GM23338 (cell line): ENCODE data around the gene TRAPPC14. TPM values are rescaled to one million over a fixed set of nuclear protein-coding genes. Genes with fewer than 3 reads are reported as not detected.
"Not testable (repeated sequence)": the region's sequence is repeated elsewhere in the genome, so short reads cannot be mapped to it uniquely, and the experiment has no call there.

Experiments
- ATAC-seq: fragments of 200-7000 bp; cut with Tn5 transposase; 3 replicates; pipeline ENCODE4 v1.9.1; 2020
- DNase-seq: peaks from one replicate; pipeline ENCODE4 v3.0.0-alpha.2; 2015; ENCODE audit warnings: low spot score
- H2AFZ ChIP-seq: fragments of 200-600 bp; sonication (generic); 2 replicates; pipeline ENCODE4 v1.8.0; 2016; ENCODE audit warnings: antibody characterized with exemption, mild to moderate bottlenecking, moderate library complexity
- H3F3A ChIP-seq: fragments of 200-600 bp; sonication (generic); replicated peaks from 2 replicates; pipeline ENCODE4 v1.8.0; 2017; ENCODE audit warnings: antibody characterized with exemption, mixed run types, low read depth
- H3K27ac ChIP-seq: fragments of 200-600 bp; sonication (generic); 2 replicates; pipeline ENCODE4 v1.6.1; 2016; ENCODE audit warnings: low read depth
- H3K27me3 ChIP-seq: fragments of 200-600 bp; sonication (generic); 2 replicates; pipeline ENCODE4 v1.8.0; 2016; ENCODE audit warnings: mild to moderate bottlenecking, mixed run types, moderate library complexity; ENCODE audit not compliant: insufficient read depth
- H3K36me3 ChIP-seq: fragments of 200-600 bp; sonication (generic); 2 replicates; pipeline ENCODE4 v1.8.0; 2016; ENCODE audit warnings: mild to moderate bottlenecking; ENCODE audit not compliant: insufficient read depth
- H3K4me1 ChIP-seq: fragments of 200-600 bp; sonication (generic); 2 replicates; pipeline ENCODE4 v1.8.0; 2016; ENCODE audit warnings: mild to moderate bottlenecking, moderate library complexity; ENCODE audit not compliant: insufficient read depth
- H3K4me2 ChIP-seq: fragments of 200-600 bp; sonication (generic); 2 replicates; pipeline ENCODE4 v1.7.1; 2017; ENCODE audit warnings: mixed run types
- H3K4me3 ChIP-seq: fragments of 200-600 bp; sonication (generic); 2 replicates; pipeline ENCODE4 v1.6.1; 2016; ENCODE audit warnings: mixed run types
- H3K79me2 ChIP-seq: fragments of 200-600 bp; sonication (generic); replicated peaks from 2 replicates; pipeline ENCODE4 v1.8.0; 2017; ENCODE audit warnings: mild to moderate bottlenecking; ENCODE audit not compliant: insufficient read depth
- H3K9me2 ChIP-seq: fragments of 200-600 bp; sonication (generic); 2 replicates; pipeline ENCODE4 v1.8.0; 2017; ENCODE audit not compliant: insufficient read depth
- H4K20me1 ChIP-seq: fragments of 200-600 bp; sonication (generic); replicated peaks from 2 replicates; pipeline ENCODE4 v1.8.0; 2017; ENCODE audit warnings: mild to moderate bottlenecking; ENCODE audit not compliant: insufficient read depth
- H3K27ac Mint-ChIP-seq: 2 replicates; pipeline ENCODE4 v1.8.0; 2020; ENCODE audit warnings: inconsistent platforms, mild to moderate bottlenecking, moderate library complexity, mixed read lengths
- H3K27me3 Mint-ChIP-seq: 3 replicates; pipeline ENCODE4 v1.8.0; 2022; ENCODE audit warnings: low read depth, mild to moderate bottlenecking, moderate library complexity, mixed read lengths, inconsistent platforms; ENCODE audit not compliant: insufficient read depth, poor library complexity
- H3K36me3 Mint-ChIP-seq: 3 replicates; pipeline ENCODE4 v1.8.0; 2021; ENCODE audit warnings: low read depth, mild to moderate bottlenecking, inconsistent platforms, moderate library complexity, mixed read lengths
- H3K4me1 Mint-ChIP-seq: 3 replicates; pipeline ENCODE4 v1.8.0; 2020; ENCODE audit warnings: mild to moderate bottlenecking, inconsistent platforms, mixed read lengths
- H3K4me3 Mint-ChIP-seq: 3 replicates; pipeline ENCODE4 v1.8.0; 2021; ENCODE audit warnings: moderate library complexity, mild to moderate bottlenecking, inconsistent platforms, mixed read lengths
- H3K9me3 Mint-ChIP-seq: 3 replicates; pipeline ENCODE4 v1.8.0; 2020; ENCODE audit warnings: moderate library complexity, mild to moderate bottlenecking, inconsistent platforms, mixed read lengths
- CREB1 ChIP-seq: fragments of 250-450 bp; sonication (Bioruptor Pico); IDR thresholded peaks from 2 replicates; pipeline ENCODE4 v1.5.0; 2020; ENCODE audit warnings: low read depth, mild to moderate bottlenecking, moderate library complexity
- CTCF ChIP-seq, 2 experiments: fragments of 200-600 bp in 1 of 2; sonication (generic) in 1 of 2; conservative IDR thresholded peaks; 2 replicates each; pipeline versions ENCODE4 v1.5.1 to v1.6.1; 2016 to 2017; ENCODE audit warnings: antibody characterized with exemption in 2 of 2, low read depth in 2 of 2, mild to moderate bottlenecking in 2 of 2, moderate library complexity in 1 of 2
- EZH2 ChIP-seq: fragments of 200-600 bp; sonication (generic); IDR thresholded peaks from one replicate; pipeline ENCODE4 v1.8.0; 2017; ENCODE audit warnings: antibody characterized with exemption, mild to moderate bottlenecking, low read depth; ENCODE audit not compliant: unreplicated experiment
- JUNB ChIP-seq: IDR thresholded peaks from one replicate; pipeline ENCODE4 v1.6.1; 2016; ENCODE audit warnings: antibody characterized with exemption; ENCODE audit not compliant: unreplicated experiment
- NANOG ChIP-seq: IDR thresholded peaks from 2 replicates; pipeline ENCODE4 v1.6.1; 2016; ENCODE audit warnings: antibody characterized with exemption, borderline replicate concordance
- POLR2AphosphoS5 ChIP-seq: IDR thresholded peaks from 2 replicates; pipeline ENCODE4 v1.6.1; 2016; ENCODE audit warnings: antibody characterized with exemption, low read depth
- REST ChIP-seq: IDR thresholded peaks from one replicate; pipeline ENCODE4 v1.6.1; 2018; ENCODE audit warnings: antibody characterized with exemption; ENCODE audit not compliant: unreplicated experiment
- STAT1 ChIP-seq: IDR thresholded peaks from one replicate; pipeline ENCODE4 v1.6.1; 2016; ENCODE audit warnings: antibody characterized with exemption; ENCODE audit not compliant: unreplicated experiment
- ZNF114 ChIP-seq: fragments of 250-450 bp; sonication (Bioruptor Pico); IDR thresholded peaks from 2 replicates; pipeline ENCODE4 v1.5.0; 2020; ENCODE audit warnings: mild to moderate bottlenecking, moderate library complexity
- ZNF331 ChIP-seq: fragments of 250-450 bp; sonication (Bioruptor Pico); IDR thresholded peaks from 2 replicates; pipeline ENCODE4 v1.5.0; 2020; ENCODE audit warnings: low read depth, mild to moderate bottlenecking, moderate library complexity
- ZNF462 ChIP-seq: fragments of 250-450 bp; sonication (Bioruptor Pico); IDR thresholded peaks from 2 replicates; pipeline ENCODE4 v1.5.0; 2020; ENCODE audit warnings: mild to moderate bottlenecking, moderate library complexity
- polyA plus RNA-seq: library from polyadenylated mRNA; unstranded; fragments of >200 nt; fragmentation: Nextera tagmentation; extraction: Ambion mirVana; gene quantifications from 2 replicates; pipeline ENCODE4 v1.2.1, GENCODE V29; 2016
- total RNA-seq: library from RNA; depleted of rRNA; stranded (reverse); fragments of >200 nt; shearing (Covaris generic); gene quantifications from 2 replicates; pipeline ENCODE4 v1.2.3, GENCODE V29; 2014

TRAPPC14 gene
- total and polyA plus RNA-seq, 2 experiments from 2014 or later, result 9.3 to 15.7 TPM

GRCh38 chr7:100192969-100193368, 34.4 kb upstream of the TRAPPC14 start:
- Histone ChIP-seq H2AFZ (no peak overlapping the region), H3K9me2 (no peaks in the 10 kb centered on the region), H3K27ac (no peak overlapping the region), H3K36me3 (no peaks in the 10 kb centered on the region), H3K4me2 (no peak overlapping the region), H3K27me3 (no peaks in the 10 kb centered on the region), H3K4me1 (no peaks in the 10 kb centered on the region), H3K79me2 (no peaks in the 10 kb centered on the region), H3K4me3 (no peak overlapping the region), H4K20me1 (no peaks in the 10 kb centered on the region), H3F3A (no peaks in the 10 kb centered on the region)
- Mint-ChIP-seq H3K4me3 (no peak overlapping the region), H3K9me3 (no peaks in the 10 kb centered on the region; the same call in 2 of the 3 replicates), H3K36me3 (no peaks in the 10 kb centered on the region), H3K27ac (no peak overlapping the region), H3K27me3 (peaks cover 2% of the 10 kb centered on the region), H3K4me1 (peaks cover 10% of the 10 kb centered on the region)
- no peak for ATAC-seq
- TF ChIP-seq ZNF331 (CRISPR knock-in tag) (no peak), REST (no peak), NANOG (no peak), CREB1 (CRISPR knock-in tag) (no peak), ZNF114 (CRISPR knock-in tag) (no peak), ZNF462 (CRISPR knock-in tag) (no peak), CTCF (conservative IDR thresholded peaks at IDR 0.05; ENCODE audit: low read depth in 2 of 2) (no peak), POLR2AphosphoS5 (no peak), STAT1 (no peak), EZH2 (no peak), JUNB (no peak)
- no peak for DNase-seq

GRCh38 chr7:100192281-100192862, 33.8 kb upstream of the TRAPPC14 start:
- not testable (repeated sequence) for H3K79me2 ChIP-seq, H4K20me1 ChIP-seq, H3K27me3 Mint-ChIP-seq, H3K36me3 Mint-ChIP-seq, H3K9me3 Mint-ChIP-seq, H2AFZ ChIP-seq, H3K27me3 ChIP-seq, ATAC-seq, H3K4me3 Mint-ChIP-seq, H3K4me1 Mint-ChIP-seq, H3K27ac Mint-ChIP-seq, H3K4me1 ChIP-seq, H3K4me3 ChIP-seq, H3K9me2 ChIP-seq, H3K27ac ChIP-seq, DNase-seq, H3F3A ChIP-seq, H3K4me2 ChIP-seq, H3K36me3 ChIP-seq
